T1000 (cell line): ENCODE results near the gene CAST.
"Not testable (repeated sequence)": the region's sequence is repeated elsewhere in the genome, so short reads cannot be mapped to it uniquely, and the experiment has no call there.

Source experiments
- DNase-seq: peaks from one replicate; lab custom pipeline; 2025; ENCODE audit warnings: mixed read lengths; lab: John Stamatoyannopoulos, UW

CAST gene

DNA sequence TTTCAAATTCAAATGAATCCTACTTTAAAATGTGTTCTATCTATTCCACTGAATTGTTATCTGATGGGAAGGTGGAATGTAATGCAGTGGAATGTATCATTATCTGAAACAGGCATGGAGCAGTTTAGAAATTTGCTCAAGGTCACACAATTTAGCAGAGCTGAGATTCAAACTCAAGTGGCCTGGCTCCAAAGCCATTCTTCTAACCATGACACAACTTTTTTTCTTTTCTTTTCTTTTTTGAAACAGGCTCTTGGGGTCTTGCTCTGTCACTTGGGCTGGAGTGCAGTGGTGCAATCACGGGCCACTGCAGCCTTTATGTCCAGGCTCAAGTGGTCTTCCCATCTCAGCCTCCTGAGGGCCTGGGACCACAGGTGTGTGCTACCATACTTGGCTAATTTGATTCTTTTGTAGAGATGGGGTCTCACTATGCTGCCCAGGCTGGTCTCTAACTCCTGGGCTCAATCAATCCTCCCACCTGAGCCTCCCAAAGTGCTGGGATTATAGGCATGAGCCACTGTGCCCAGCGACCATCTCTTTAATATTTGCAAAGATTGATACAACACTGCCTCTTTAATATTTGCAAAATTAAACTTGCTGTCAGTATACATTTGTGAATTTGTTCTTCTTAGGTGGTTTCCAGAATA, 50.0 kb downstream of the CAST start:
- no peak for DNase-seq

GRCh38 chr5:96714450-96714849, 52.3 kb downstream of the CAST start:
- DNase-seq, result no peak

DNA sequence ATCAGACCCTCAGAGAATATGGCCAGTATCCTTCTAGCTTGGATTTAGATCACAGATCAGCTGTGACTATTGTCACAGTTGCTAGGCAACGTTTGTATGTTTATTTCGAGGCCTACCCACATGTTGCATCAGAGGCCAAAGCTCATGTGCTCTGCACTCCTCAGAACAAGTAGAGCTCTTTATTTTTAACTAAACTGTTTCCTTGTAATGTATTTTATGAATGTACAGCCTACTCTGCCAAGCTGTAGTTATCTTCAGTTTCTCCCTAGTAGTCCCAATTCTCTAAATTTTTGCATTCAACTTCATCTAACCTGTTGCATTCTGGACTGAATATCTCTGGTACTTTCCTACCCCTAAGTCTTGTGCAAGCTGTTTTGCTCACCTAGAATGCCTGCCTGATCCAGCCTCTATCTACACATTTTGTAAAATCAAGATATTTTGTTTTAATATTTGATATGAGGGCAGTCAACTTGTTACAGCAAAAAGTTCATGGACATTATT, 52.8 kb downstream of the CAST start:
- no peak for DNase-seq

DNA sequence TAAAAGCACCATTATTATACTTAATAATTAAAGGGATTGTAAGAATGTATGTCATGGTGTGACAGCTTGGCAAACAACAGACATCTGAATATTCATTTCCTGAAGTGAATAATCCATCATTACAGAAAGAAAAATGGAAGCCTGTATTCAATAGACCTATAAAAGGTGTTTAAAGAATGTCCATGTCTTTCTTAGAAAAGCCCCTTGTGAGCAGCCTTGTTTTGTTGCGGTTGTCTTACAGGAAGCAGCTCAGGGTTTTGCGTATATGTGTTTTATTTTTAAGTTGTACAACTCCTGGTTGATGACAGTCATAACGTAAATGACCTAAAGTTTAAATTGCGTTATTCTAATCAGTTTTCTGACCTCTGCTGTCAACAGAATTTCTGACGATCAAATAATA, 53.8 kb downstream of the CAST start:
- DNase-seq, result no peak

DNA sequence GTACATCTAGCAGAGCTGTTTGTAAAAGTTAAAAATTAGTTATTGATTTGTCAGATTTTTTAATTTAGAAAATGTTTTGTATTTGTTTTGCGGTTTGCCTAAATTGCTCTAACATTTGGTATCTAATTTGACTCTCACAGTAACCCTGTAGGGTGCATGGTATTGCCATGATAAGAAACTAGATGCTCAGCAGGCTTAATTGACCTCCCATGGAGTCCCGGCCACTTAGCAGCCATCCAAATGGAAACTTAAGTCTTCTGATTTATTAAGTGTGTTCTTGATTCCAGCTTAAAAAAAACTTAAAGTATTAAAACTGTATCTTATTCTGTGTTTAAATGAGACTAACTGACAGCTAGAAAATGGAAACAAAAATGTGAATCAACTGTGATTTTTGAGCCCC, 54.5 kb downstream of the CAST start:
- DNase-seq, result no peak

- no peak for DNase-seq
Measured at GRCh38 chr5:96717874-96718273, 55.7 kb downstream of the CAST start.

DNA sequence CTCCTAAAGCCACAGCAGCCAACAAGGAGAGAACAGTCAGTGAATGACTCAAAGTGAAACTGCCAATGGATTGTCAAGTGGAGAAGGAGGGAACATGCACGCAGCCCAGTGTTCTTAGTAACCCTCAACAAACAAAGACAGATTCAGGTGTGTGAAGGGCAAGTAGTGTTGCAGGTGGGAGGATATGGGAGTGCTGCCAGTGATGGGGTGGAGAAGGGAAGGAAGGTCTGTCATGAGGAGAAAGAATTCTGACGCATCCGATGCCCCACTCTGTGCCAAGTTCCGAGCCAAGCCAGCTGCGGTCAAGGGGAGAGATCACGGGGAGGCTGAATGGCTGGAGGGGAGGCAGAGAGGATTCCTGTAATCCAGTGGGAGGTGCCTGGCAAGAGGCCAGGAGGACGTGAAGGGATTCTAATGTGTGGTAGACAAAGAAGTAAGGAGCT, 56.5 kb downstream of the CAST start:
- DNase-seq, result no peak

- no peak for DNase-seq
Measured at GRCh38 chr5:96720408-96720807, 58.2 kb downstream of the CAST start.

GRCh38 chr5:96721351-96721977, 59.3 kb downstream of the CAST start:
- no peak for DNase-seq

GRCh38 chr5:96725257-96725656, 63.1 kb downstream of the CAST start:
- DNase-seq, result no peak

DNA sequence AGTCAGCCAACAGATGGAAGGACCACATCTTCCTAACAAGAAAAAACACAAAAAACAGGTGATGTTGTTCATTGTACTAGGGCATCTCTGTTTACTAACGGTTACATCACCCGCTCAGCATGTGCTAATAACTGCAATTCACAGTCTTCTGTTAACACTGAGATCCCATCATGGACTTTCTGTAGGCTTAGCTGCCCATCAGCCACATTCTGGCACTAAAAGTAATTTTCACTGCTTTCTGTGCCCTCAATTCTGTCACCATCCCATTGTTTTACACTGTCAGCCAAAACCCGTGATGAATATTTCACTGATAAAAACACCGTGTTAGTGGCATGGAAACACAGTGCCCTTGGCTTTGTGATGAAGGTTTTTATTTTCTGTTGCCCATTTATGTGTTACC, 64.6 kb downstream of the CAST start:
- DNase-seq, result no peak

DNA sequence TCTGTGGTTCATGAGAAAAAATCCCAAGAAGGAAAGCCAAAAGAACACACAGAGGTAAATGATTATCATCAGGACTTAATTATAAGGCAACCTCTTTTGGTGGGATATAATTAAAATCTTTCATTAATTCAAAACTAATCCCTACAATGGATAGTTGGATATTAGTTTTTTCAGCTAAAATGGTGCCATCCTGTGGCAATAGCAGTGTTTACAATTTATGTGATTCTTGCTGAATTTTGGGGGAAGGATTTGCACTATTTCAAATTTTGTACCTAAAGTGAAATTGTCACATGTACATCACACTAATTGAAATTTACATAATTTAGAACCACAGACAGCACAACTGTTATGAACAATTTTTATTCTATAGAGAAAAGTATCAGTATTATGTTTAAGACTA, 67.0 kb downstream of the CAST start:
- no peak for DNase-seq

DNA sequence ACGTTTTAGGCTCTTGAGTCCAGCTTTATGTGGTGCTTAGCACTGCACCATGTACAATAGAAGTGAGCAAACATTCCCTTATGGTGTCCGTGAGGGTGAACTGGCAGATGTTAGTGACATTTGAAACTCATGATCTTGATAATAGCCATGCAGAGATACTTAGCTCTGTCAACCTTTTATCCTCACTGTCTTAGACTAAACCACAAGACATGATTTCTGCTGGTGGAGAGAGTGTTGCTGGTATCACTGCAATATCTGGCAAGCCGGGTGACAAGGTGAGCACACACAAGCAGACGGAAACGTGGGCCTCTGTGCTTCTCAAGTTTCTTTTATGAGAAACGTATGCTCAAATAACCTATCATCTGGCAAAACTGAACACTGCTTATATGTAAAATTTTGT, 68.4 kb downstream of the CAST start:
- DNase-seq, result no peak

- DNase-seq, result no peak
Measured at GRCh38 chr5:96733771-96734500, 71.8 kb downstream of the CAST start.

- DNase-seq, result no peak
Measured at GRCh38 chr5:96734871-96735325, 72.7 kb downstream of the CAST start.

DNA sequence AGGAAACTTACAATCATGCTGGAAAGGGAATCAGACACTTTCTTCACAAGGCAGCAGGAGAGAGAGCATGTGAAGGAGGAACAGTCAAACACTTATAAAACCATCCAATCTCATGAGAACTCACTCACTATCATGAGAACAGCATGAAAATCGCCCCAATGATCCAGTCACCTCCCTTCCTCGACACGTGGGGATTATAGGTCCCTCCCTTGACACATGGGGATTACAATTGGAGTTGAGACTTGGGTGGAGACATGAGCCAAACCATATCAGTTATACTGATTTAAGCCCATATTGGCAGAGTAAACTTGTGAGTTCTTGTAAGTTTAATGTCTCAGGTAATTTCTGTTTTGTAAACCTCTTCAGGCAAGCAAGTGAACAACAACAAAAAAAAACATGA, 74.8 kb downstream of the CAST start:
- no peak for DNase-seq

GRCh38 chr5:96741106-96741505, 78.9 kb downstream of the CAST start:
- DNase-seq, result no peak

DNA sequence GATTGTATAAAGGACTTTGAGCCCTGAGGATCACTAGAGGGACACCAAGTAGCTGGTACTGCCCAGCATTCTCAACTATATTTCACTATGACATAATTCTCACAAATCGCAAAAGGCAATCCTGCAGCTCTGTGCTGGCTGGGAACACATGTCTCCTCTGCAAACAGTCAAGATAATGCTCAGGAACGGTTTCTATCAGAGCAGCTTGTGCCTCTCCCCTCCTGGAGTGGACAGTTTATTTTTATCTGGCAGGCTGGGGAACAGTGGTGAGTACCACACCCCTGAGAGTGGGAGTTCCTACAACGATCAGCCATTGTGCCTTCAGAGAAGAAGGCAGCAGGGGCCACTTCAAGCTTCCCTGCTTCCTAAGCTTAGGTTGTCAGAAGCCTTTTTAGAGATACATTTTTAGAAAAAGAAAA, 79.7 kb downstream of the CAST start:
- no peak for DNase-seq

DNA sequence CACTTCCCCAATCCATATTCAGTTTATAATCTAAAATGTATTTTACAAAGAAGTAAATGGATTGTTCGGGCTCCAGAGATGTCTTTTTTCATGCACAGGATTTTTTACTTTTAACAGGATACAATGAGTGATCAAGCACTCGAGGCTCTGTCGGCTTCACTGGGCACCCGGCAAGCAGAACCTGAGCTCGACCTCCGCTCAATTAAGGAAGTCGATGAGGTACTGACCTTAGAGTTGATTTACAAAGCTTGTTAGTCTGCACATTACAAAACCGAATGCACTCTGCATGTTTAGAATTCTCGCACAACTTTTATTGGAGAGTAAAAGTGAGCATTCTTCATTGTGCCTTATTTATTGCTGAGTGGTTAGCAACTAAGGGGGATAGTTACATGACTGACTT, 80.4 kb downstream of the CAST start:
- no peak for DNase-seq

DNA sequence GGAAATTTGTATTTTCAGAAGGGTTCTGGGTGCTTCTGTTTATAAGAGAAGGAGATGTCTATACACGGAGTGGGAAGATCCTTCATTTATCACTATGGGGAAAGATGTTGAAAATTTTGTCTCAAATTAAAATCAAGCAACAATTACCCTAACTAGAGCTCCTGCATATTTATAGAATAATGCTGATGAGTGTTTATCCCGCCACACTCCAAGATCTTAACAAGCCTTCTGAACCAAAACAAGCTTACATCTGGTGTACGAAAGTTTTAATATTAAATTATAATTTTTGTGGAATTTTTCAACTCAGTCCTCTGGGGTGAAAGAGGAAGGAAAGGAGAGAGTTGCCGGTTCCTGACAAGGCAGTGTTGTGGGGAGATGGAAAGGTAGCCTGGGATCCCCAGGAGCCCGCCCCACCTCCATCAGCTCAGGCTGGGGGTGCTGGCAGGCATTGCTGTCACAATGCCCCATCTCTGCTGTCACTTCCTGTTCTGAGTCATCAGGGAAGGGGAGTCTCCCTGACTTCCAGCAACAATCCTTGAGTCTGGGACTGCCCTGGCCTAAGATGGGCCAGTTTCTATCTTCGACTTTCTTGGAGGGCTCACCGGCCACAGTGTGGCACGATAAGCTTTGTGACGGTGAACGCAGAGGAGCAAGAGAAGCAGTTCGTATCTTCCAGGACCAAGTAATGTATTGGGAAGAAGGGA, 81.0 kb downstream of the CAST start:
- DNase-seq, result no peak

DNA sequence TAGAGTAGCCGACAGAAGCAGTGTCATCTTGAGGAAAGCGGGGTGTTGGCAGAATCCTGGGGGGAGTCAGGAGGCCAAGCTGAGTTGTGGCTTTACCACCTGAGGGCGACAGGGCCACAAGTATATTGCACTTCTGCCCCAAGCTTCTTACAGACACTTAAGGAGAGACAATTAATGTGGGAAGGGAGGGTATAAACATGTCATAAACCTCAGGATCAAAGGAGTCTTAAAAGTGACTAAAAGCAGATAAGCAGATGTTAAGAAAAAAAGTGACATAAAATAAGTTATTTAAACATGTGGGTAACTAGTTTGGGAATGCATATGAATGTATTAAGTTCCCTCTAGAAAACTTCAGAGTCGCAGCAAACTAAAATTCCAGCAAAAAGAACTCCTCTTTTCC, 81.6 kb downstream of the CAST start:
- no peak for DNase-seq

- not testable (repeated sequence) for DNase-seq
Measured at GRCh38 chr5:96744218-96744617, 82.0 kb downstream of the CAST start.
